DOHH2 (cell line): Measurements from ENCODE around the gene CFAP58.

ENCODE experiments used
- CTCF ChIP-seq: fragments of 200-600 bp; sonication (generic); IDR thresholded peaks from one replicate; pipeline ENCODE4 v1.5.1; 2014; ENCODE audit warnings: antibody characterized with exemption, mild to moderate bottlenecking, low read depth, low read length; ENCODE audit not compliant: poor library complexity, severe bottlenecking
- EZH2phosphoT487 ChIP-seq: fragments of 200-600 bp; sonication (generic); IDR thresholded peaks from 2 replicates; pipeline ENCODE4 v1.6.1; 2017; ENCODE audit warnings: borderline replicate concordance, mild to moderate bottlenecking, antibody characterized with exemption, low read length, moderate library complexity, mixed read lengths

- no peak for TF ChIP-seq EZH2phosphoT487
- TF ChIP-seq CTCF, result no peak
Observed at GRCh38 chr10:104440221-104440620, 86.6 kb downstream of the CFAP58 start.
